22Rv1 (cell line): ENCODE measurements around the gene NYAP2.

Source experiments
- ZFX ChIP-seq: fragments of 450-650 bp; IDR thresholded peaks from 2 replicates; pipeline ENCODE4 v1.6.1; 2017; ENCODE audit warnings: antibody characterized with exemption, borderline replicate concordance
- TF ChIP-seq, protein P1 (sequence below): fragments of 450-650 bp; IDR thresholded peaks from 2 replicates; pipeline ENCODE4 v1.5.1; 2017; ENCODE audit warnings: mild to moderate bottlenecking

DNA sequence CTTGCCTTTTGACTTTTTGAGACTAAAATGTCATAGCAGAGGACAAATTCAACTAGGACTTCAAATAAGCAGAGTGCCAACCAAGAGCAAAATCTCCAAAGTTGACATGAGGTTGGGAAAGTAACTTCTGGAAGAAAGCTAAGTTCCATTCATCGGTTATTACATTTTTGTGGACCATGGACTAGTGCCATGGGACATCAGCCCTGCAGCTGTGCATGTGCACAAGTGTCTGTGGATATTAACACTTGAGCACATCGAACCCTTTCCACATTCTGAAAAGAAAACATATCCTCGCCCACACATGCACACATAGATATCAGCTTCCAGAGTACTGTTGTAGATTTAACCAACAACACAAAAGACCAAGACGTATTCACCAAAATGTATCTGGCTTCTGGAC is 262.6 kb downstream of the NYAP2 start:
- TF ChIP-seq, protein P1, sequence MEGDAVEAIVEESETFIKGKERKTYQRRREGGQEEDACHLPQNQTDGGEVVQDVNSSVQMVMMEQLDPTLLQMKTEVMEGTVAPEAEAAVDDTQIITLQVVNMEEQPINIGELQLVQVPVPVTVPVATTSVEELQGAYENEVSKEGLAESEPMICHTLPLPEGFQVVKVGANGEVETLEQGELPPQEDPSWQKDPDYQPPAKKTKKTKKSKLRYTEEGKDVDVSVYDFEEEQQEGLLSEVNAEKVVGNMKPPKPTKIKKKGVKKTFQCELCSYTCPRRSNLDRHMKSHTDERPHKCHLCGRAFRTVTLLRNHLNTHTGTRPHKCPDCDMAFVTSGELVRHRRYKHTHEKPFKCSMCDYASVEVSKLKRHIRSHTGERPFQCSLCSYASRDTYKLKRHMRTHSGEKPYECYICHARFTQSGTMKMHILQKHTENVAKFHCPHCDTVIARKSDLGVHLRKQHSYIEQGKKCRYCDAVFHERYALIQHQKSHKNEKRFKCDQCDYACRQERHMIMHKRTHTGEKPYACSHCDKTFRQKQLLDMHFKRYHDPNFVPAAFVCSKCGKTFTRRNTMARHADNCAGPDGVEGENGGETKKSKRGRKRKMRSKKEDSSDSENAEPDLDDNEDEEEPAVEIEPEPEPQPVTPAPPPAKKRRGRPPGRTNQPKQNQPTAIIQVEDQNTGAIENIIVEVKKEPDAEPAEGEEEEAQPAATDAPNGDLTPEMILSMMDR, result no peak
- no peak for TF ChIP-seq ZFX
